B cell (primary cell): ENCODE measurements around the gene ITGB7. TPM values are rescaled to one million over a fixed set of nuclear protein-coding genes. Genes with fewer than 3 reads are reported as not detected.

Experiments
- ATAC-seq: fragments of 200-7000 bp; cut with Tn5 transposase; one replicate; pipeline ENCODE4 v1.10.0; 2021; ENCODE audit warnings: low read depth, mild to moderate bottlenecking, moderate number of reproducible peaks, moderate library complexity
- CTCF ChIA-PET: fragments of 350-600 bp; sonication (Branson Sonifier 250); formaldehyde crosslinking; loops from one replicate; lab custom pipeline; 2021; ENCODE audit warnings: antibody characterized with exemption, inconsistent platforms; lab: Charles Lee
- POLR2A ChIA-PET: fragments of 350-600 bp; sonication (Branson Sonifier 250); formaldehyde crosslinking; loops from one replicate; lab custom pipeline; 2021; ENCODE audit warnings: antibody characterized with exemption; lab: Charles Lee
- DNase-seq: peaks from one replicate; pipeline ENCODE4 v3.0.0; 2013
- H2AFZ ChIP-seq: 2 replicates; pipeline ENCODE4 v1.6.1; 2012; ENCODE audit warnings: mild to moderate bottlenecking, low read depth, low read length; ENCODE audit not compliant: insufficient read depth, poor library complexity, severe bottlenecking
- H3K27ac ChIP-seq, 2 donors: 1 replicate in 1 of 2; 2 replicates in 1 of 2; pipeline ENCODE4 v1.5.1; 2012 to 2013; ENCODE audit warnings: low read length in 2 of 2, mild to moderate bottlenecking in 2 of 2, moderate library complexity in 1 of 2
- H3K27me3 ChIP-seq, 4 experiments: fragments of 200-600 bp in 1 of 4; sonication (generic) in 1 of 4; replicated peaks in 1 of 4; 1 replicate in 2 of 4; 2 replicates in 2 of 4; pipeline versions ENCODE4 v1.6.1 to v1.7.0; 2013 to 2016; ENCODE audit warnings: low read length in 3 of 4, mild to moderate bottlenecking in 2 of 4, mixed read lengths in 1 of 4, moderate library complexity in 1 of 4; ENCODE audit not compliant: insufficient read depth in 4 of 4, control insufficient read depth in 3 of 4; ENCODE audit errors: control extremely low read depth in 1 of 4
- H3K36me3 ChIP-seq, 2 experiments: replicated peaks in 1 of 2; 1 replicate in 1 of 2; 2 replicates in 1 of 2; pipeline versions ENCODE4 v1.6.1 to v1.7.1; 2013; ENCODE audit warnings: low read length in 1 of 2; ENCODE audit not compliant: insufficient read depth in 2 of 2, control insufficient read depth in 1 of 2; ENCODE audit errors: control extremely low read depth in 1 of 2, extremely low read depth in 1 of 2
- H3K4me1 ChIP-seq, 2 donors: fragments of 200-600 bp in 1 of 2; sonication (generic) in 1 of 2; 1 replicate in 1 of 2; 2 replicates in 1 of 2; pipeline versions ENCODE4 v1.5.1 to v1.6.1; 2013 to 2017; ENCODE audit warnings: low read length in 2 of 2; ENCODE audit not compliant: control insufficient read depth in 2 of 2, insufficient read depth in 2 of 2
- H3K4me2 ChIP-seq: replicated peaks from 2 replicates; pipeline ENCODE3; 2012; ENCODE audit warnings: mild to moderate bottlenecking, low read depth, low read length; ENCODE audit not compliant: poor library complexity, severe bottlenecking
- H3K4me3 ChIP-seq, 5 experiments: fragments of 200-600 bp in 1 of 5; sonication (generic) in 1 of 5; 1 replicate in 3 of 5; 2 replicates in 2 of 5; pipeline versions ENCODE4 v1.5.1 to v1.7.0; 2011 to 2016; ENCODE audit warnings: low read length in 4 of 5, mild to moderate bottlenecking in 4 of 5, low read depth in 2 of 5, control low read depth in 1 of 5, moderate library complexity in 1 of 5; ENCODE audit not compliant: insufficient read depth in 1 of 5; ENCODE audit errors: control extremely low read depth in 1 of 5, extremely low read depth in 1 of 5
- H3K79me2 ChIP-seq: fragments of 200-600 bp; sonication (generic); one replicate; pipeline ENCODE4 v1.6.0; 2016; ENCODE audit warnings: low read length; ENCODE audit not compliant: control insufficient read depth, insufficient read depth
- H3K9ac ChIP-seq: fragments of 200-600 bp; sonication (generic); 2 replicates; pipeline ENCODE4 v1.6.1; 2017; ENCODE audit warnings: mild to moderate bottlenecking, low read length, moderate library complexity
- H3K9me3 ChIP-seq, 3 donors: one replicate each; pipeline versions ENCODE4 v1.6.1 to v1.7.1; 2013; ENCODE audit warnings: low read length in 2 of 3; ENCODE audit not compliant: control insufficient read depth in 2 of 3, insufficient read depth in 1 of 3; ENCODE audit errors: control extremely low read depth in 1 of 3
- H4K20me1 ChIP-seq: 2 replicates; pipeline ENCODE4 v1.6.0; 2012; ENCODE audit warnings: mild to moderate bottlenecking, low read length; ENCODE audit not compliant: insufficient read depth, control insufficient read depth, poor library complexity, severe bottlenecking
- H3K27ac Mint-ChIP-seq: one replicate; pipeline ENCODE4 v1.8.0; 2021; ENCODE audit warnings: mixed read lengths
- H3K27me3 Mint-ChIP-seq: one replicate; pipeline ENCODE4 v1.8.0; 2021; ENCODE audit warnings: mixed read lengths
- H3K4me1 Mint-ChIP-seq: one replicate; pipeline ENCODE4 v1.8.0; 2021; ENCODE audit warnings: mixed read lengths
- H3K4me3 Mint-ChIP-seq: one replicate; pipeline ENCODE4 v1.8.0; 2021; ENCODE audit warnings: mixed read lengths
- H3K9me3 Mint-ChIP-seq: one replicate; pipeline ENCODE4 v1.8.0; 2022; ENCODE audit warnings: mixed read lengths; ENCODE audit not compliant: insufficient read depth
- EZH2 ChIP-seq: IDR thresholded peaks from 2 replicates; pipeline ENCODE4 v1.6.1; 2012; ENCODE audit warnings: borderline replicate concordance, low read depth, mild to moderate bottlenecking, moderate library complexity, low read length; ENCODE audit not compliant: insufficient read depth, poor library complexity, severe bottlenecking
- WGBS: methylation state at CpG from one replicate; pipeline ENCODE4 v1.1.5; 2013; ENCODE audit warnings: missing lambda C conversion rate; ENCODE audit not compliant: insufficient coverage; 5-methylcytosine and 5-hydroxymethylcytosine counted together
- intact Hi-C: fragments of 100-400 bp; cut with micrococcal nuclease; formaldehyde crosslinking; loops from one replicate; pipeline ENCODE4 v1.10.0; 2022
- polyA plus RNA-seq: library from polyadenylated mRNA; depleted of rRNA; stranded (reverse); fragments of >200 nt; gene quantifications from 2 replicates; pipeline ENCODE4 v1.2.3, GENCODE V29; 2012
- total RNA-seq, 2 donors: library from RNA; stranded (reverse); fragments of 120-200 nt in 1 of 2; gene quantifications; 1 replicate in 1 of 2; 2 replicates in 1 of 2; pipeline versions ENCODE4 v1.2.3 to v1.2.4, GENCODE V29; 2013 to 2022
- TF ChIP-seq, protein P1 (sequence below): fragments of 200-600 bp; IDR thresholded peaks from one replicate; pipeline ENCODE4 v1.8.0; 2022; ENCODE audit warnings: antibody characterized with exemption, mild to moderate bottlenecking

ITGB7 gene
- total and polyA plus RNA-seq, 2 donors (not counting 1 experiment from before 2014, with no cell fraction given) = 199 to 265 TPM

DNA sequence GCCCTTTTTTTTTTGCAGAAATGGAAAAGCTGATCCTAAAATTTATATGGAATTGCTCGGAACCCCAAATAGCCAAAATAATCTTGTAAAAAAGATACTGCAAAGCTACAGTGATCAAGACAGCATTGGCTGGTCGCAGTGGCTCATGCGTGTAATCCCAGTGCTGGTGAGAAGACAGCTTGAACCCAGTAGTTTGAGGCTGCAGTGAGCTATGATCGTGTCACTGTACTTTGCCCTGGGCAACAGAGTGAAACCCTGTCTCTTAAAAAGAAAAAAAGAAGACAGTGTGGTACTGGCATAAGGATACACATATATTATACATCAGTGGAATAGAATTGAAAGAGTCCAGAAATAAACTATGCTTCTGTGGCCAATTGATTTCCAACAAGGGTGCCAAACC, 5.4 kb downstream of the ITGB7 start:
- DNase-seq (no peak), ATAC-seq (no peak)
- H3K9me3 ChIP-seq = no peaks in the 10 kb centered on the region
- H3K27me3 ChIP-seq = no peaks in the 10 kb centered on the region
- peaks cover 89 to 96% of the 10 kb centered on the region in 2 donors for H3K4me1 ChIP-seq
- peaks cover 4 to 35% of the 10 kb centered on the region in 2 experiments for H3K36me3 ChIP-seq
- peaks cover 60% of the 10 kb centered on the region for H4K20me1 ChIP-seq
- H3K27me3 Mint-ChIP-seq = no peaks in the 10 kb centered on the region
- 56% methylated on average over 3 of the region's 4 CpGs for WGBS
- peak overlapping the region; percentile 37 for H3K27ac Mint-ChIP-seq
- CTCF ChIA-PET = interaction anchor here (1.0 to 15.7 kb wide), 8 partner anchors 9 to 150 kb away, joined by 3 to 201 read pairs (median 4); partner anchors contain the start of genes AAAS and ITGB7
- no peak overlapping the region for H2AFZ ChIP-seq
- no peak overlapping the region for H3K9ac ChIP-seq
- H3K9me3 Mint-ChIP-seq = no peaks in the 10 kb centered on the region
- H3K4me3 ChIP-seq = no peak overlapping the region
- intact Hi-C loops = no loop called here
- POLR2A ChIA-PET = interaction anchor here (0.9 to 2.5 kb wide), 4 partner anchors 10 to 21 kb away, joined by 3 to 7 read pairs (median 4); partner anchors contain the start of genes CSAD and ZNF740
- peaks cover 77% of the 10 kb centered on the region for H3K4me1 Mint-ChIP-seq
- peaks cover 67% of the 10 kb centered on the region for H3K79me2 ChIP-seq
- H3K4me2 ChIP-seq = peak overlapping the region; percentile 73
- TF ChIP-seq, protein P1, sequence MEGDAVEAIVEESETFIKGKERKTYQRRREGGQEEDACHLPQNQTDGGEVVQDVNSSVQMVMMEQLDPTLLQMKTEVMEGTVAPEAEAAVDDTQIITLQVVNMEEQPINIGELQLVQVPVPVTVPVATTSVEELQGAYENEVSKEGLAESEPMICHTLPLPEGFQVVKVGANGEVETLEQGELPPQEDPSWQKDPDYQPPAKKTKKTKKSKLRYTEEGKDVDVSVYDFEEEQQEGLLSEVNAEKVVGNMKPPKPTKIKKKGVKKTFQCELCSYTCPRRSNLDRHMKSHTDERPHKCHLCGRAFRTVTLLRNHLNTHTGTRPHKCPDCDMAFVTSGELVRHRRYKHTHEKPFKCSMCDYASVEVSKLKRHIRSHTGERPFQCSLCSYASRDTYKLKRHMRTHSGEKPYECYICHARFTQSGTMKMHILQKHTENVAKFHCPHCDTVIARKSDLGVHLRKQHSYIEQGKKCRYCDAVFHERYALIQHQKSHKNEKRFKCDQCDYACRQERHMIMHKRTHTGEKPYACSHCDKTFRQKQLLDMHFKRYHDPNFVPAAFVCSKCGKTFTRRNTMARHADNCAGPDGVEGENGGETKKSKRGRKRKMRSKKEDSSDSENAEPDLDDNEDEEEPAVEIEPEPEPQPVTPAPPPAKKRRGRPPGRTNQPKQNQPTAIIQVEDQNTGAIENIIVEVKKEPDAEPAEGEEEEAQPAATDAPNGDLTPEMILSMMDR = no peak
- no peak for TF ChIP-seq EZH2
- no peak overlapping the region for H3K4me3 Mint-ChIP-seq
- peak overlapping the region; percentile 7 to 58 for H3K27ac ChIP-seq

DNA sequence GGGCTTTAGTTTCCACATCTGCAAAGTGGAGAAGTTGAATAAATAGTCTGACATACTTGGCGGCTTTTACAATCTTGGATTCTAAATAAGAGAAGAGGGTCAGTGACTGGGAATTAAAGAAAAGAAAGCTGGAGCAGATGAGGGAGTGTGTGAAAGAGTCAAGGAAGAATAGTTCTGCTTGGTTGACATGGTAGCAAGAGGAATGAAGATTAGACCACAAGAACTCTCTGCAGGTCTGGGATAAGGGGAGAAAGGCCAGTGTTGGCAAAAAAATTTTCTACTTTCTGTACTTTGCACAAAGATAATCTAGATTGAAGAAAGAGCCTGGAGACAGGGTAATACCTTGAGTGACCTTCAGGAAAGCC, 5.9 kb downstream of the ITGB7 start:
- POLR2A ChIA-PET = interaction anchor here (0.9 to 2.5 kb wide), 4 partner anchors 10 to 21 kb away, joined by 3 to 7 read pairs (median 4); partner anchors contain the start of genes CSAD and ZNF740
- H3K9me3 Mint-ChIP-seq = no peaks in the 10 kb centered on the region
- WGBS = 33% methylated on average over 1 of the region's 1 CpG
- Histone ChIP-seq H3K9me3 (no peaks in the 10 kb centered on the region), H3K27ac (peak overlapping the region; percentile 39 to 58), H3K79me2 (peaks cover 62% of the 10 kb centered on the region), H3K4me1 (peaks cover 84 to 91% of the 10 kb centered on the region in 2 donors), H3K4me3 (peak overlapping the region in 1 of 5 experiments; percentile 54), H2AFZ (no peak overlapping the region), H3K9ac (peak overlapping the region; percentile 43), H3K4me2 (peak overlapping the region; percentile 73), H4K20me1 (peaks cover 61% of the 10 kb centered on the region), H3K27me3 (no peaks in the 10 kb centered on the region), H3K36me3 (peaks cover 4 to 40% of the 10 kb centered on the region in 2 experiments)
- intact Hi-C loops = no loop called here
- TF ChIP-seq, protein P1 = no peak
- no peak for TF ChIP-seq EZH2
- DNase-seq = no peak
- H3K27ac Mint-ChIP-seq = peak overlapping the region; percentile 80
- no peaks in the 10 kb centered on the region for H3K27me3 Mint-ChIP-seq
- H3K4me3 Mint-ChIP-seq = peak overlapping the region; percentile 70
- CTCF ChIA-PET = interaction anchor here (1.0 to 15.7 kb wide), 7 partner anchors 8 to 120 kb away, joined by 3 to 201 read pairs (median 4); partner anchors contain the start of genes AAAS, CSAD, ITGB7 and ZNF740
- peaks cover 73% of the 10 kb centered on the region for H3K4me1 Mint-ChIP-seq
- ATAC-seq = no peak
